WTC11 (cell line): Measurements from ENCODE around the gene LYSMD1. TPM values are rescaled to one million over a fixed set of nuclear protein-coding genes. Genes with fewer than 3 reads are reported as not detected.

Source experiments
- ATAC-seq: fragments of 200-7000 bp; cut with Tn5 transposase; 2 replicates; pipeline ENCODE4 v1.10.0; 2021; ENCODE audit warnings: mild to moderate bottlenecking, moderate library complexity
- CTCF ChIA-PET: fragments of 300-600 bp; sonication (Branson Sonifier 250); formaldehyde crosslinking; loops from one replicate; lab custom pipeline; 2021; ENCODE audit warnings: antibody characterized with exemption; lab: Charles Lee
- POLR2A ChIA-PET: fragments of 350-600 bp; sonication (Branson Sonifier 250); formaldehyde crosslinking; loops from one replicate; lab custom pipeline; 2021; ENCODE audit warnings: antibody characterized with exemption; lab: Charles Lee
- DNase-seq: peaks from one replicate; pipeline ENCODE4 v3.0.0; 2021; ENCODE audit warnings: low spot score
- H3K27ac Mint-ChIP-seq: 2 replicates; pipeline ENCODE4 v1.8.0; 2021; ENCODE audit warnings: mixed read lengths
- H3K27me3 Mint-ChIP-seq: 2 replicates; pipeline ENCODE4 v1.8.0; 2021; ENCODE audit warnings: low read depth, mild to moderate bottlenecking, moderate library complexity, mixed read lengths
- H3K36me3 Mint-ChIP-seq: 2 replicates; pipeline ENCODE4 v1.8.0; 2021; ENCODE audit warnings: mixed read lengths
- H3K4me1 Mint-ChIP-seq: 2 replicates; pipeline ENCODE4 v1.8.0; 2022; ENCODE audit warnings: mixed read lengths
- H3K4me3 Mint-ChIP-seq: 2 replicates; pipeline ENCODE4 v1.8.0; 2021; ENCODE audit warnings: mild to moderate bottlenecking, moderate library complexity, mixed read lengths
- H3K9me3 Mint-ChIP-seq: 2 replicates; pipeline ENCODE4 v1.8.0; 2021; ENCODE audit warnings: mixed read lengths
- AFF4 ChIP-seq: sonication (generic); formaldehyde crosslinking; IDR thresholded peaks from 2 replicates; pipeline ENCODE4 v1.8.1; 2023; ENCODE audit warnings: mild to moderate bottlenecking, missing genetic modification reagents, borderline replicate concordance
- AR ChIP-seq: fragments of 250-450 bp; sonication (Bioruptor Pico); IDR thresholded peaks from 2 replicates; pipeline ENCODE4 v1.9.0; 2021; ENCODE audit warnings: mild to moderate bottlenecking
- CDX4 ChIP-seq: fragments of 250-450 bp; sonication (Bioruptor Pico); IDR thresholded peaks from 2 replicates; pipeline ENCODE4 v1.9.0; 2021; ENCODE audit warnings: moderate library complexity, mild to moderate bottlenecking, inconsistent platforms, borderline replicate concordance
- CTCF ChIP-seq: fragments of 200-600 bp; IDR thresholded peaks from 2 replicates; pipeline ENCODE4 v1.8.0; 2022; ENCODE audit warnings: antibody characterized with exemption
- E2F1 ChIP-seq: sonication (generic); formaldehyde crosslinking; IDR thresholded peaks from 2 replicates; pipeline ENCODE4 v1.8.0; 2022; ENCODE audit warnings: mild to moderate bottlenecking, missing genetic modification reagents
- E2F5 ChIP-seq: sonication (generic); formaldehyde crosslinking; IDR thresholded peaks from 2 replicates; pipeline ENCODE4 v1.8.1; 2022; ENCODE audit warnings: mild to moderate bottlenecking, moderate library complexity, missing genetic modification reagents
- FOXJ3 ChIP-seq: sonication (generic); formaldehyde crosslinking; IDR thresholded peaks from 2 replicates; pipeline ENCODE4 v1.9.0; 2021; ENCODE audit warnings: missing genetic modification reagents, mild to moderate bottlenecking, borderline replicate concordance
- FOXP1 ChIP-seq: sonication (generic); formaldehyde crosslinking; IDR thresholded peaks from 2 replicates; pipeline ENCODE4 v1.8.0; 2022; ENCODE audit warnings: missing genetic modification reagents, mild to moderate bottlenecking, moderate library complexity, borderline replicate concordance
- GRHL2 ChIP-seq: fragments of 250-450 bp; sonication (Bioruptor Pico); IDR thresholded peaks from 2 replicates; pipeline ENCODE4 v1.8.0; 2022; ENCODE audit warnings: mild to moderate bottlenecking, moderate library complexity; ENCODE audit not compliant: insufficient replicate concordance, severe bottlenecking
- IRF1 ChIP-seq: sonication (generic); formaldehyde crosslinking; IDR thresholded peaks from 2 replicates; pipeline ENCODE4 v1.8.0; 2023; ENCODE audit warnings: missing genetic modification reagents
- IRF2 ChIP-seq: sonication (generic); formaldehyde crosslinking; IDR thresholded peaks from 2 replicates; pipeline ENCODE4 v1.8.0; 2022; ENCODE audit warnings: low read depth, missing genetic modification reagents, borderline replicate concordance
- NFE2L1 ChIP-seq: sonication (generic); formaldehyde crosslinking; IDR thresholded peaks from 2 replicates; pipeline ENCODE4 v1.8.1; 2023; ENCODE audit warnings: missing genetic modification reagents
- TEAD4 ChIP-seq: sonication (generic); formaldehyde crosslinking; IDR thresholded peaks from 2 replicates; pipeline ENCODE4 v1.8.0; 2022; ENCODE audit warnings: mild to moderate bottlenecking, missing genetic modification reagents
- USF2 ChIP-seq: sonication (generic); formaldehyde crosslinking; IDR thresholded peaks from 2 replicates; pipeline ENCODE4 v1.8.1; 2023; ENCODE audit warnings: mild to moderate bottlenecking, missing genetic modification reagents, moderate library complexity
- ZNF317 ChIP-seq: sonication (generic); formaldehyde crosslinking; IDR thresholded peaks from 2 replicates; pipeline ENCODE4 v1.8.1; 2023; ENCODE audit warnings: low read depth, mild to moderate bottlenecking, moderate library complexity, missing genetic modification reagents, borderline replicate concordance
- ZNF396 ChIP-seq: fragments of 250-450 bp; sonication (Bioruptor Pico); IDR thresholded peaks from 2 replicates; pipeline ENCODE4 v1.8.0; 2021; ENCODE audit warnings: mild to moderate bottlenecking, moderate library complexity, borderline replicate concordance
- ZNF423 ChIP-seq: fragments of 250-450 bp; sonication (Bioruptor Pico); IDR thresholded peaks from 2 replicates; pipeline ENCODE4 v2.1.2; 2022; ENCODE audit warnings: mild to moderate bottlenecking, moderate library complexity
- total RNA-seq: library from RNA; stranded (reverse); gene quantifications from 3 replicates; pipeline ENCODE4 v1.2.3, GENCODE V29; 2021

The LYSMD1 gene
- total RNA-seq, 1 experiment from 2014 or later, result 7.8 TPM

- CTCF ChIA-PET, result interaction anchor here (0.7 to 1.9 kb wide), 5 partner anchors 10 to 124 kb away, joined by 3 to 8 read pairs (median 6); partner anchors contain the start of genes LYSMD1, SCNM1 and VPS72
- ATAC-seq, result no peak
- Mint-ChIP-seq H3K9me3 (no peaks in the 10 kb centered on the region), H3K27ac (no peak overlapping the region)
- TF ChIP-seq AR, result no peak
- TF ChIP-seq CDX4 (CRISPR knock-in tag), result no peak
- no peak for TF ChIP-seq IRF1 (CRISPR knock-in tag)
- no peak for TF ChIP-seq GRHL2
- no peak for TF ChIP-seq ZNF317 (CRISPR knock-in tag)
- TF ChIP-seq FOXJ3 (CRISPR knock-in tag), result no peak
- TF ChIP-seq FOXP1 (CRISPR knock-in tag), result no peak
- no peak for TF ChIP-seq ZNF396 (CRISPR knock-in tag)
- no peak for TF ChIP-seq E2F5 (CRISPR knock-in tag)
- no peak for TF ChIP-seq E2F1 (CRISPR knock-in tag)
- TF ChIP-seq, all 79 proteins: peak for 0
- POLR2A ChIA-PET, result no interaction called here
- no peak overlapping the region for H3K4me3 Mint-ChIP-seq
- DNase-seq, result no peak
- H3K27me3 Mint-ChIP-seq, result no peaks in the 10 kb centered on the region
- H3K4me1 Mint-ChIP-seq, result no peaks in the 10 kb centered on the region
- H3K36me3 Mint-ChIP-seq, result peaks cover 48% of the 10 kb centered on the region
Observed at GRCh38 chr1:151176514-151177045, 10.9 kb upstream of the LYSMD1 start.

- peak; percentile 92 for ATAC-seq
- Mint-ChIP-seq H3K4me3 (no peak within 1 kb of the TSS), H3K27me3 (no peaks in the 10 kb centered on the region), H3K9me3 (no peaks in the 10 kb centered on the region), H3K27ac (no peak within 1 kb of the TSS)
- peak; percentile 19 for DNase-seq
- POLR2A ChIA-PET, result no interaction called here
- TF ChIP-seq IRF2 (CRISPR knock-in tag) (no peak), USF2 (CRISPR knock-in tag) (no peak), TEAD4 (CRISPR knock-in tag) (no peak), ZNF423 (CRISPR knock-in tag) (no peak), ZNF396 (CRISPR knock-in tag) (no peak), AFF4 (no peak), NFE2L1 (CRISPR knock-in tag) (no peak), CTCF (peak; percentile 51)
- TF ChIP-seq, all 79 proteins: peak for 1
- Mint-ChIP-seq H3K4me1 (no peaks in the 10 kb centered on the region), H3K36me3 (peaks cover 41% of the 10 kb centered on the region)
- CTCF ChIA-PET, result interaction anchor here (0.6 to 1.9 kb wide), 6 partner anchors 10 to 125 kb away, joined by 3 to 13 read pairs (median 5); partner anchors contain the start of genes LYSMD1, SCNM1 and VPS72
Observed at GRCh38 chr1:151175863-151176262, 10.2 kb upstream of the LYSMD1 start, which contains the start of gene TMOD4. TMOD4 (minus strand) TSS chr1:151175981; CDS start chr1:151174875, 1,106 bp downstream.
